ENCODE results near the gene PHF20. TPM values are rescaled to one million over a fixed set of nuclear protein-coding genes. Genes with fewer than 3 reads are reported as not detected.
"Not testable (repeated sequence)": the region's sequence is repeated elsewhere in the genome, so short reads cannot be mapped to it uniquely, and the experiment has no call there.

The PHF20 gene
- polyA plus RNA-seq, 6 donors from 2014 or later, result 150 to 257 (median 154) TPM

- Mint-ChIP-seq H3K9me3 (peaks cover 0 to 24% (median 20%) of the 10 kb centered on the region in 7 donors), H3K4me3 (no peak overlapping the region), H3K27me3 (no peaks in the 10 kb centered on the region), H3K36me3 (peaks cover 24 to 30% of the 10 kb centered on the region in 2 donors), H3K4me1 (peaks cover 13 to 21% (median 14%) of the 10 kb centered on the region in 3 donors), H3K27ac (no peak overlapping the region)
- DNase-seq (no peak), ATAC-seq (ENCODE audit: low read depth in 2 of 2) (no peak)
Measured at GRCh38 chr20:35839904-35840303, 68.1 kb downstream of the PHF20 start.

GRCh38 chr20:35840421-35840820, 68.6 kb downstream of the PHF20 start:
- H3K27me3 Mint-ChIP-seq, result no peaks in the 10 kb centered on the region
- H3K36me3 Mint-ChIP-seq, result peaks cover 26 to 31% of the 10 kb centered on the region in 2 donors
- peaks cover 13 to 17% (median 14%) of the 10 kb centered on the region in 3 donors for H3K4me1 Mint-ChIP-seq
- peak overlapping the region in 2 of 6 donors; percentile 20 to 53 for H3K27ac Mint-ChIP-seq
- ATAC-seq (ENCODE audit: low read depth in 2 of 2), result no peak
- DNase-seq, result no peak
- H3K9me3 Mint-ChIP-seq, result peaks cover 0 to 24% (median 20%) of the 10 kb centered on the region in 7 donors
- no peak overlapping the region for H3K4me3 Mint-ChIP-seq

GRCh38 chr20:35842361-35842760, 70.5 kb downstream of the PHF20 start:
- Mint-ChIP-seq H3K4me1 (peaks cover 10 to 17% (median 11%) of the 10 kb centered on the region in 3 donors), H3K36me3 (peaks cover 28 to 31% of the 10 kb centered on the region in 2 donors), H3K27me3 (no peaks in the 10 kb centered on the region), H3K9me3 (peaks cover 0 to 24% (median 20%) of the 10 kb centered on the region in 7 donors), H3K27ac (no peak overlapping the region), H3K4me3 (no peak overlapping the region)
- no peak for DNase-seq
- no peak for ATAC-seq (ENCODE audit: low read depth in 2 of 2)

GRCh38 chr20:35843894-35844293, 72.1 kb downstream of the PHF20 start:
- Mint-ChIP-seq H3K27ac (peak overlapping the region in 1 of 6 donors; percentile 83), H3K9me3 (peaks cover 0 to 24% (median 20%) of the 10 kb centered on the region in 7 donors), H3K36me3 (peaks cover 28 to 31% of the 10 kb centered on the region in 2 donors), H3K4me3 (peak overlapping the region in 1 of 8 donors; percentile 25), H3K4me1 (peaks cover 10 to 16% (median 10%) of the 10 kb centered on the region in 3 donors)
- DNase-seq; H3K27me3 Mint-ChIP-seq; ATAC-seq (ENCODE audit: low read depth in 2 of 2): not testable (repeated sequence)

GRCh38 chr20:35845561-35845960, 73.7 kb downstream of the PHF20 start:
- no peaks in the 10 kb centered on the region for H3K27me3 Mint-ChIP-seq
- ATAC-seq (ENCODE audit: low read depth in 2 of 2), result no peak
- peaks cover 0 to 24% (median 20%) of the 10 kb centered on the region in 7 donors for H3K9me3 Mint-ChIP-seq
- peaks cover 13 to 19% (median 14%) of the 10 kb centered on the region in 3 donors for H3K4me1 Mint-ChIP-seq
- peak overlapping the region in 1 of 6 donors; percentile 33 for H3K27ac Mint-ChIP-seq
- no peak for DNase-seq
- H3K36me3 Mint-ChIP-seq, result peaks cover 28 to 31% of the 10 kb centered on the region in 2 donors
- no peak overlapping the region for H3K4me3 Mint-ChIP-seq

- Mint-ChIP-seq H3K4me3 (no peak overlapping the region), H3K9me3 (peaks cover 0 to 2% (median 0%) of the 10 kb centered on the region in 7 donors), H3K27ac (peak overlapping the region in 4 of 6 donors; percentile 61 to 91 (median 88)), H3K27me3 (no peaks in the 10 kb centered on the region), H3K4me1 (peaks cover 13 to 15% (median 15%) of the 10 kb centered on the region in 3 donors), H3K36me3 (peaks cover 3 to 14% of the 10 kb centered on the region in 2 donors)
- DNase-seq, result no peak
- ATAC-seq (ENCODE audit: low read depth in 2 of 2), result no peak
Measured at GRCh38 chr20:35849706-35850105, 77.9 kb downstream of the PHF20 start.

- H3K9me3 Mint-ChIP-seq; ATAC-seq (ENCODE audit: low read depth in 2 of 2); DNase-seq; H3K27me3 Mint-ChIP-seq: not testable (repeated sequence)
- peak overlapping the region in 1 of 8 donors; percentile 22 for H3K4me3 Mint-ChIP-seq
- peak overlapping the region in 1 of 6 donors; percentile 51 for H3K27ac Mint-ChIP-seq
- H3K36me3 Mint-ChIP-seq, result peaks cover 0 to 13% of the 10 kb centered on the region in 2 donors
- peaks cover 15 to 22% (median 20%) of the 10 kb centered on the region in 3 donors for H3K4me1 Mint-ChIP-seq
Measured at GRCh38 chr20:35851659-35852058, 79.8 kb downstream of the PHF20 start.

GRCh38 chr20:35854713-35855348, 83.0 kb downstream of the PHF20 start:
- H3K4me1 Mint-ChIP-seq, result peaks cover 4 to 21% (median 12%) of the 10 kb centered on the region in 3 donors
- DNase-seq (no peak), ATAC-seq (ENCODE audit: low read depth in 2 of 2) (no peak)
- peaks cover 0 to 15% of the 10 kb centered on the region in 2 donors for H3K36me3 Mint-ChIP-seq
- no peaks in the 10 kb centered on the region for H3K27me3 Mint-ChIP-seq
- H3K27ac Mint-ChIP-seq, result peak overlapping the region in 3 of 6 donors; percentile 5 to 47 (median 42)
- H3K4me3 Mint-ChIP-seq, result no peak overlapping the region
- H3K9me3 Mint-ChIP-seq, result no peaks in the 10 kb centered on the region

DNA sequence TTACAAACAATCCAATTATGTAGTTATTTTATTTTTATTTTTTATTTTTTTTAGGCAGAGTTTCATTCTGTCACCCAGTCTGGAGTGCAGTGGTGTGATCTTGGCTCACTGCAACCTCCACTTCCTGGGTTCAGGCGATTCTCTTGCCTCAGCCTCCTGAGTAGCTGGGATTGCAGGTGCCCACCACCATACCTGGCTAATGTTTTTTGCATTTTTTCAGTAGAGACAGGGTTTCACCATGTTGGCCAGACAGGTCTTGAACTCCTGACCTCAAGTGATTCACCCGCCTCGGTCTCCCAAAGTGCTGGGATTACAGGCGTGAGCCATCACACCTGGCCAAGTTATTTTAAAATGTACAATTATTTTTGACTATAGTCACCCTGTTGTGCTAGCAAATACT, 83.8 kb downstream of the PHF20 start:
- H3K4me3 Mint-ChIP-seq; H3K27me3 Mint-ChIP-seq; ATAC-seq (ENCODE audit: low read depth in 2 of 2); H3K9me3 Mint-ChIP-seq; DNase-seq: not testable (repeated sequence)
- H3K36me3 Mint-ChIP-seq, result peaks cover 0 to 15% of the 10 kb centered on the region in 2 donors
- H3K27ac Mint-ChIP-seq, result peak overlapping the region in 1 of 6 donors; percentile 41
- peaks cover 3 to 20% (median 11%) of the 10 kb centered on the region in 3 donors for H3K4me1 Mint-ChIP-seq

DNA sequence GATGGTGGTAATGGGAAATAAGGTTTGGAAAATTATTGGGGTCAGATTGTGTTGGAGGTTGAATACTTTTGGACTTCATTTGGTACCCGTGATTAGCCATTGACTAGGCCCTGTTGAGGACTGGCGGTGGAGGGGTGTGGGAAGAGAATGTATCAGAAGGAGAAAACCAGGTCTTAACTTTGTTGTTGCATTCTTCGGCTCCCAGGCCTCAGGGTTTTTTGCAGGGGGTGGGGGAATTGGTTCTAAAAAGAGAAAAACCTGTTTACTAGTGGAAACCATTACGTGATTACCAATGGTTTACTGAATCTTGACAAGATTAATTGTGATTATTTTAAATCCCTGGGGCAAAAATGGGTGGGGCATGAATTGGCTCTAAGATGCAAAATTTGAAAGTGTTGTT, 85.1 kb downstream of the PHF20 start:
- Mint-ChIP-seq H3K36me3 (peaks cover 0 to 15% of the 10 kb centered on the region in 2 donors), H3K9me3 (no peaks in the 10 kb centered on the region), H3K4me1 (peaks cover 3 to 16% (median 11%) of the 10 kb centered on the region in 3 donors), H3K27me3 (no peaks in the 10 kb centered on the region), H3K4me3 (no peak overlapping the region), H3K27ac (peak overlapping the region in 4 of 6 donors; percentile 26 to 89 (median 58))
- ATAC-seq (ENCODE audit: low read depth in 2 of 2) (no peak), DNase-seq (no peak)

GRCh38 chr20:35866418-35867202, 94.8 kb downstream of the PHF20 start:
- Mint-ChIP-seq H3K27me3 (no peaks in the 10 kb centered on the region), H3K27ac (peak overlapping the region in 2 of 6 donors; percentile 49 to 65), H3K36me3 (peaks cover 9 to 13% of the 10 kb centered on the region in 2 donors), H3K4me3 (no peak overlapping the region), H3K4me1 (peaks cover 0 to 13% (median 3%) of the 10 kb centered on the region in 3 donors), H3K9me3 (no peaks in the 10 kb centered on the region)
- no peak for ATAC-seq (ENCODE audit: low read depth in 2 of 2)
- no peak for DNase-seq

GRCh38 chr20:35870541-35871258, 98.9 kb downstream of the PHF20 start:
- no peaks in the 10 kb centered on the region for H3K9me3 Mint-ChIP-seq
- no peaks in the 10 kb centered on the region for H3K27me3 Mint-ChIP-seq
- peak overlapping the region in 2 of 6 donors; percentile 12 to 72 for H3K27ac Mint-ChIP-seq
- DNase-seq, result no peak
- peaks cover 0 to 9% of the 10 kb centered on the region in 2 donors for H3K36me3 Mint-ChIP-seq
- no peak overlapping the region for H3K4me3 Mint-ChIP-seq
- H3K4me1 Mint-ChIP-seq, result peaks cover 0 to 9% (median 3%) of the 10 kb centered on the region in 3 donors
- ATAC-seq (ENCODE audit: low read depth in 2 of 2), result no peak

DNA sequence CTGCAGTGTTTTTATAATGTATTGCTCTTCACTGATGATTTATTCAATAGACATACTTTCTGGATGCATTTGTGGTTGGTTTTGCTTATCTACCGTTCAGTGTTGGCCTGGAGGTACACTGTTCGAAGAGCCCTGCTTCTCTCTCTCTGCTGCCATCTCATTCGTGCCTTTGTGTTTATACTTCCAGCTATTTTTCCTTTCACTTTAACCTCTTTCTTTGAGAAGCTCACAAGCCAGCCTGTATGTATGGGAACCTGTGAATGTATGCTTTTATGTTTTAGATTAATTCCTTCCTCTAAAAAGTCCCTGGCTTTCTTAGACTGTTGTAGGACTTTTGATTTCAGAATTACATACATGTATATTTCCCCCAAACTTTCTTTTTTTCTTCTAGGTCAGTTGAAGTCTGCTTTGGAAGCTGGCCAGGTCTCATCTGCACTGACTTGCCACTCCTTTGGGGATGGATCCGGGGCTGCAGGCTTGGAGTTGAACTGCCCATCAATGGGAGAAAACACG, 99.5 kb downstream of the PHF20 start:
- Mint-ChIP-seq H3K27ac (peak overlapping the region in 3 of 6 donors; percentile 63 to 92 (median 65)), H3K4me3 (no peak overlapping the region), H3K9me3 (no peaks in the 10 kb centered on the region), H3K27me3 (no peaks in the 10 kb centered on the region), H3K36me3 (peaks cover 0 to 9% of the 10 kb centered on the region in 2 donors), H3K4me1 (peaks cover 0 to 7% (median 3%) of the 10 kb centered on the region in 3 donors)
- no peak for ATAC-seq (ENCODE audit: low read depth in 2 of 2)
- no peak for DNase-seq
